Inflammatory macrophage treated with lipopolysaccharide for 1 hour (primary cell): ENCODE measurements around the gene SOX13.
A peak's percentile ranks its signal among the peaks of the same experiment; 100 is the strongest.

ENCODE experiments used
- DNase-seq, 2 donors: peaks; one replicate each; pipeline ENCODE4 v3.0.0-alpha.2; 2020 to 2022

The SOX13 gene

GRCh38 chr1:204065174-204065985, 7.5 kb upstream of the SOX13 start:
- no peak for DNase-seq

DNA sequence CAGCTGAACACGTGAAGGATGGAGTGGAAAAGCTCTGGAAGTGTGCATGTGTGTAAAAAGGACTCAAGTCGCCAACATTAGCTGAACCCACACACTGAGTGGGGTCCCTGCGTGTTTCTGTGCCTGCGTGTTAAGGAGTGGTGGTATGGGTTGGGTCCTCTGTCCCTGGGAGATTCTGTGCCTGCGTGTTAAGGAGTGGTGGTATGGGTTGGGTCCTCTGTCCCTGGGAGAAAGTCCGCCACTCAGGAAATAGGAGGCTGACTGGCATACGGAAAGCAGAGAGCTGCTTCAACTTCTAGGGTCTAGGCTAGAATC, 7.0 kb upstream of the SOX13 start:
- no peak for DNase-seq

- DNase-seq: no peak
Measured at GRCh38 chr1:204067935-204068334, 5.0 kb upstream of the SOX13 start.

DNA sequence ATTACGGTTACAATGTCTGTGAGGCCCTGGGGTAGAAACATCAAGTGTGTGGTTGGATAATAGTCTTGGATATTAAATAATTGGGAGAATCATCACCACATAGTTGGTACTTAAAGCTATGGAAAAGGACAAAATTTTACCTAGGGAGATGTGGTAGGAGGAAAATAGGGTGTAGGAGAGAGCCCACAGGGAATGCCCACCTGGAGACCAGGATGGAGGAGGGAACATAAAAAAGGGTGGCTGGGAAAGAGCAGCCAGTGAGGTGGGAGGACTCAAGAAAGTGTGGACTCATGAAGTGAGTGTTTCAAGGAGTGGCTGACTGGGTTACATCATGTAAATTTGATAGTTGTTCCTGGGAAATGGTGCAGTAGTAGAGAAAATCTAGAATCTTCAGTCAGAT, 3.0 kb upstream of the SOX13 start:
- DNase-seq: no peak

DNA sequence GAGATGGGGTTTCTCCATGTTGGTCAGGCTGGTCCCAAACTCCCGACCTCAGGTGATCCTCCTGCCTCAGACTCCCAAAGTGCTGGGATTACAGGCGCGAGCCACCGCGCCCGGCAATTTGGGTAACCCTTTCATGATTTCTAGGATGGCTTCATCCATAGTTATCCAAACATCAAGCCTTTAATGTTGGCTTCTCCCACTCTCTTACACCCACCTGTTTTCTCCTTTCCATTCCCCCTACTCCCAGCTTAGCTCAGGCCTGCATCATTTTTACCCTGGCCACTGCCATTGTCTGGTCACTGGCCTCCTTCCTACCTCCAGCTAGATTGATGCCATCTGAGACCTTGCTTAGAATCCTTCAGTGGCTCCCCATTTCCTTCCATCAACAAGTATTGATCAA, 2.0 kb upstream of the SOX13 start:
- no peak for DNase-seq

DNA sequence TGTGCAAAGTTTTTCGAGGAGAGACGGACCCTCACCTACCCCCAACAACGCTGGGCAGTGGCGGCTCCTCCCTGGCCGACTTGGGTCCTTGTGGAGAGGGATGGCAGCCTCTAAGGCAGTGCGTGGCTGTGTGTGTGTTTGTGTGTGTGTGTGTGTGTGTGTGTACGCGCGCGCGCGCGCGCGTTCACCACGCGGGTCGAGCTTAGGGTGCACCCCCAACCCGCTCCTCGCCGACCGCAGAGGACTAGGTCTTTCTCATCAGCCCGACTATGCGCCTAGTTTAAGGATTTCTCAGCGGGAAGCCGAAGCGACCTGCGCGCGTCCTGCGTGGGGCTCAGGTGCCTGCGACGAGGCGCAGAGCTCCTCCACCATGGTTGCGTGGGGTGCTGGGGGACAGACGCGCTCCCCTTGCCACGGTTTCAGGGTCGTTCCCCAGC, 940 bp downstream of the SOX13 start:
- no peak for DNase-seq

- DNase-seq: no peak
Measured at GRCh38 chr1:204074274-204075138, 1.6 kb downstream of the SOX13 start.

GRCh38 chr1:204075139-204075521, 2.2 kb downstream of the SOX13 start:
- DNase-seq: peak; percentile 18 to 20

DNA sequence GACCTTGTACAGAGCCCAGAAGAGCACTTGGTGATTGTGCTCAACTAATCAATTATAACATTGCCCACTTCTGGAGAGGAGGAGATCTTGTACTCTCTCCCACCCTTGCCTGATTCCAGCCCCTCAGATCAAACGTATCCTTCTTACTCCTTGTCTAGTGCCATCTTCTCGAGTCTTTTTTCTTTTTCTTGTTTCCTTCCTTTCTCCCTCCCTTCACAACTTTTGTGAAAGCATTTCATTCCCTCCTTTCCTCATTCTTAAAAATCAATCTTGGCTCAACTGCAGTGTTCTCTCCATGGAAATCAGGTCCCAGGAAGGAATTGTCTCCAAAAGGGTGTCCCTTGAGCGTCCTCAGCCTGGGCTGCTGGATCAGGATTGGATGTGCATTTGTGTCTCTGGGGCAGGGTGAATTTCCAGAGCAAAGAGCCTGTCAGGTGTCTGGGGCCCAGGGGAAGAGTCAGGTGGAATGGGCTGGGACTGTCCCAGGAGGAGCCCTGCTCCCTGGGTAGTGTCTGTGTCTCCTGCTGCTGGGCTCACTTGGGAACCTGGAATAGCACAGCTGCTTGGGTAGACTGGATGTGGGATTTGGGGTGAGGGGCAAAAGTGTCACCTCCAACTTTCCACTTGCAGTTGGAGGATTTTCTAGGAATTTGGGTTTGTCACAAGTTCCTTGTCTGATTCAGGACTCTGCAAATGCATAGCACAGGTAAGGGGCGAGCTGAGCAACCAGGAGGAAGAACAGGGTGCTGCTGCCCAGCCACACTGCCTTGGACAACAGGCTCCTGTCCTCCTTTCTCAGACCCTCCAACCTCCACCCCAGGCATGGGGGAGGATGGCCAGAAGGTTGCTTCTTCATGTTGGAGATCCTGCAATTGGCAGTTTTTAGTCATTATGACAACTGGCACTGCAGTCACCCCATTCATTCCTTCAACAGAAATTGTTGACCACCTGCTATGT, 3.3 kb downstream of the SOX13 start:
- DNase-seq: no peak

DNA sequence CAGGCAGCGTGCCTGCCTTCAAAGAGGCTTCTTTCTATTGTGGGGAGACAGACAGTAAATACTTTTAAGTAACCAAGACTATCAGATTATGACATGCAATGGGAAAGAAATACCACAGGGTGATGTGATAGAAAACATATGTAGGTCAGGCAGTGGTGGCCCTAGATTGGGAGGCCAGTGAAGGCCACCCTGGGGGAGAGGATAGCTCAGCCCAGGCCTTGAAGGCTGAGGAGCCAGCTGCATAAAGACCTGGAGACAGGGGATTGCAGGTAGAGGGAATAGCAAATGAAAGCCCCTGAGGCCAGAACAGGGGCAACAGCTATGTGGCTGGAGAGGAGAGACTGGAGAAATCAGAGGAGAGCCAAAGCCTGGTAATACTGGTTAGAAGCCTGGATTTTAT, 4.0 kb downstream of the SOX13 start:
- no peak for DNase-seq

DNA sequence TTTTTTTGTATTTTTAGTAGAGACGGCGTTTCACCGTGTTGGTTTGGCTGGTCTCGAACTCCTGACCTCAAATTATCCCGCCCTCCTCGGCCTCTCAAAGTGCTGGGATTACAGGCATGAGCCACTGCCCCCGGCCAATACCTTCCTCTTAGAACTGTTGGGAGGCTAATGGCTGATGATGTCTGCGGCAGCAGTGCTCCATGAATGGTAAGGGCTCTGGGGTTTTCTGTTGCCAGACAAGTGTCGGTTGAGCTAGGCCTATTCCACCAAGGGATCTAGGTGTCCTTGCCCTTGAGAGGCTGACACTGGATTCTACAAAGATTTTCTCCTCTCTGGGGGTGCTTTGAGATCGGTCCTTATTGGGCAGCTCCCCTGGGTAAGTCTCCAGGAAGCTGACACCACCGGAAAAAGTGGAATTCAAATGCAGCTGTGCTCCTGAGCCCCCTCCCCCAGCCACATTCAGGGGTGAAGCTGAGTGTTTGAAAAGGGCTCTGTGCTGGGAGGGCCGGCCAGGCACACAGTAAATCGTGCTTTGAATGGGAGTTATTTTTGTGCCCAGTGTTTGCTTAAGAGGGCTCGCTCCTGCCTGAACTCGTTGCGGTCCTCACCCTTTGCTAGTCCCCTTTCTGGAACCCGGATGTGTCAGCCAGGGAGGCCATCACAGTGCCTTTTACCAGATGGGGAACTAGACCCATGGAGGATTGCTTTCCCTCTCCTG, 5.2 kb downstream of the SOX13 start:
- DNase-seq: no peak

DNA sequence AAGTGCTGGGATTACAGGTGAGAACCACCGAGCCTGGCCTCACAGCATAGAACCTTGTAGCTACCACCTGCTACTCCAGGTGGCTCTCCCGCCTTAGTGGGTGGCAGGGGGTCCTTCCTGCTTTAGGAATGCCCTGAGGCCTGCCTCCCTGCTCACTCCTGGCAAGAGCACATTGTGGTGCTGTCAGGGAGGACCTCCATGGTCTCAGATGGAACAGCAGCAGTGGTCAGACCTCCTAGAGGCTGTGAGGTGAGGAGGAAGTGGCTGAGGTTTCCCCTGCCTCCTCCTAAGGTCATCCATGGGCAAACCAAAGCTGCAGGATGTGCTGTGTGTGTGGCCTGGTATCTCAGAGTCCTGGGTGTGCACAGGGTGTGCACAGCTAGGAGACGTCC, 6.7 kb downstream of the SOX13 start:
- no peak for DNase-seq

- no peak for DNase-seq
Measured at GRCh38 chr1:204080163-204080903, 7.4 kb downstream of the SOX13 start.

DNA sequence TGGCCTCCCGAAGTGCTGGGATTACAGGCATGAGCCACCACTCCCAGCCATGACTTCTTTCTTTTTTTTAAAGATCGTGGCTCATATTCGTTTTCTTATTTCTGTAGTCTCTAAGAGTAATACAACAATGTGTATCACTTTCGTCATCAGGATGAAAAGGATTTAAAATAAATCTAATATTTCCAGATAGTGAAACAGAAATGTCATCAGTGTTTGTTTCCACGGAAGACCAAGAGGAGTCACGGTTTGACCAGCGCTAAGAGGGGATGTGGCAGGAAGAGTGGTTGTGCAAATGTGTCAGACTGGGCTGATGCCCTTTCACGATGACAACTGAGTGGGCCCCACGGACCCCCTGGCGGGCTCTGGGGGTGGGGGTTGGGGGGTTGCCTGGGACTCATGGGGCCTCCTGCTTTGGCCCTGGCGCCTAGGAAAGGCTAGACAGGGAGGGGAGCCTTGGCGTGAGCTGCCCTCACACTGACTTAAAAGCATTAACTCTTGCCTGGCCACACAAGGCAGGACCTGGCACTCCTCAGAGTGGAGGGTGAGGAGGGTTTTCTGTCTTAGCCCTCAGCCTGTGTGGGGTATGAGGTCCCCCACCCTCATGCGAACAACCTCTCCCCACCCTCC, 8.4 kb downstream of the SOX13 start:
- DNase-seq: no peak

GRCh38 chr1:204081791-204082513, 9.0 kb downstream of the SOX13 start:
- DNase-seq: no peak

DNA sequence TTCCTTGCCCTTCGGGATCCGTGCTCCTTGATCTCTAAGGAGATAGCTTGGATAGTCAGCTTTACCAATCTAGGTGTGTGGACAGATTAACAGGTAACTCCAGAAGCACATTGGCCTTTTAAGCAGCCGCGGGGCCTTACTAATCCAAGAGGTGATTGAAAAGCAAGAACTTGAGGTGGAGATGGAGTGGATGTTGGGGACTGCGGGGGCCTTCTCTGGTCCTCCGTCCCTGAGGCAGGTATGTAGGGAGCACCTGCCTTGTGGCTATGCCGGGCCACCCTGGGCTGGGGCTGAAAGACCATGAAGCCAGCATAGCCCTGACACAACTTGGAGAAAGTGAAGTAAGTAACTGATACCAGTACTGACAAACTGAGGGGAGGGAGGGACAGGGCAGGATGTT, 10.6 kb downstream of the SOX13 start:
- DNase-seq: no peak

DNA sequence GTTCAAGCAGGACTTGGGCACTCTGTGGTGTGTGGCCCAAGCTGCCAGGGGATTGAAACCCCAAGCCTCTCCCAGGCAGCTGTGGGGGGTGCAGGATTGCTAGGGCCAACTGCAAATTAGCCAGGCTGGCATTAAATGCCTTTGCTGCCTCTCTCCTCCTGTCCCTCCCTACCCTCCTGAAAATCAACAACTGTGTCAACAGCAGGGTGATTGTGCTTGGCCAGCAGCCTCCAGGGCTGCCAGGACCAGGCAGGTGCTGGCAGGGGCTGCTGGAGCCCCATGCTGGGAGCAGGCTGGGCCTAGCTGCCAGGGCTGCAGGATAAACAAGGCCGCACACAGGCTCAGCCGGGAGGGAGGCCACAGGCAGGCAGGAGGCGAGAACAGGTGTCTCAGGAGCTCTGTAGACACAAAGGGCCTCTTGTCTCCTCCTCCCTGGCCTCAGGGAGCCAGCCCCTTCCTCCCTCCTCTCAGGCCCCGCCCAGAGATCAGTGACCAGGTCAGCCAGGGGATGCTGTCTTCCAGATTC, 11.4 kb downstream of the SOX13 start:
- DNase-seq: no peak

DNA sequence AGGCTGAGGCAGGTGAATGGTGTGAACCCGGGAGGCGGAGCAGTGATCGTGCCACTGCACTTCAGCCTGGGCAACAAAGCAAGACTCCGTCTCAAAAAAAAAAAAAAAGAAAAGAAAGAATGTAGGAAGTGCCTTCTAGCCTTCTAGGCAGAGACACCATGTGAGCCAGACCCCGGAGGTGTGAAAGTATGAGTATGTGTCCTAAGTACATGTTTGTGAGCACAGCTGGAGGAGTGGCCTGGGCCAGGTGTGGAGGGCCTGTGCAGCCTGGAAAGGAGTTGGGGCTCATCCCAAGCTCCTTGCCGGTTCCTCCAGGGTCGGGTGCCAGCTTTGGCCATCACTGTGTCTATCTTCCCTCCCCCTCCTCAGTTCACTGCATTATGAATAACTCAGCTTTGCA, 13.0 kb downstream of the SOX13 start:
- DNase-seq: no peak

GRCh38 chr1:204087181-204087892, 14.4 kb downstream of the SOX13 start:
- DNase-seq: no peak
